Erythroblast (primary cell): ENCODE measurements around the gene MPRIP.

ENCODE experiments used
- GATA1 ChIP-seq: IDR thresholded peaks from 2 replicates; pipeline ENCODE4 v1.6.1; 2011; ENCODE audit warnings: low read depth, mild to moderate bottlenecking, control low read depth, low read length, moderate library complexity
- POLR2A ChIP-seq: IDR thresholded peaks from 2 replicates; pipeline ENCODE4 v1.6.1; 2011; ENCODE audit warnings: mild to moderate bottlenecking, low read length

GRCh38 chr17:17153709-17154108 is 111.5 kb downstream of the MPRIP start:
- no peak for TF ChIP-seq POLR2A
- TF ChIP-seq GATA1 = no peak
